ENCODE measurements around the gene RNFT2.

The RNFT2 gene, protein sequence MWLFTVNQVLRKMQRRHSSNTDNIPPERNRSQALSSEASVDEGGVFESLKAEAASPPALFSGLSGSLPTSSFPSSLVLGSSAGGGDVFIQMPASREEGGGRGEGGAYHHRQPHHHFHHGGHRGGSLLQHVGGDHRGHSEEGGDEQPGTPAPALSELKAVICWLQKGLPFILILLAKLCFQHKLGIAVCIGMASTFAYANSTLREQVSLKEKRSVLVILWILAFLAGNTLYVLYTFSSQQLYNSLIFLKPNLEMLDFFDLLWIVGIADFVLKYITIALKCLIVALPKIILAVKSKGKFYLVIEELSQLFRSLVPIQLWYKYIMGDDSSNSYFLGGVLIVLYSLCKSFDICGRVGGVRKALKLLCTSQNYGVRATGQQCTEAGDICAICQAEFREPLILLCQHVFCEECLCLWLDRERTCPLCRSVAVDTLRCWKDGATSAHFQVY

DNA sequence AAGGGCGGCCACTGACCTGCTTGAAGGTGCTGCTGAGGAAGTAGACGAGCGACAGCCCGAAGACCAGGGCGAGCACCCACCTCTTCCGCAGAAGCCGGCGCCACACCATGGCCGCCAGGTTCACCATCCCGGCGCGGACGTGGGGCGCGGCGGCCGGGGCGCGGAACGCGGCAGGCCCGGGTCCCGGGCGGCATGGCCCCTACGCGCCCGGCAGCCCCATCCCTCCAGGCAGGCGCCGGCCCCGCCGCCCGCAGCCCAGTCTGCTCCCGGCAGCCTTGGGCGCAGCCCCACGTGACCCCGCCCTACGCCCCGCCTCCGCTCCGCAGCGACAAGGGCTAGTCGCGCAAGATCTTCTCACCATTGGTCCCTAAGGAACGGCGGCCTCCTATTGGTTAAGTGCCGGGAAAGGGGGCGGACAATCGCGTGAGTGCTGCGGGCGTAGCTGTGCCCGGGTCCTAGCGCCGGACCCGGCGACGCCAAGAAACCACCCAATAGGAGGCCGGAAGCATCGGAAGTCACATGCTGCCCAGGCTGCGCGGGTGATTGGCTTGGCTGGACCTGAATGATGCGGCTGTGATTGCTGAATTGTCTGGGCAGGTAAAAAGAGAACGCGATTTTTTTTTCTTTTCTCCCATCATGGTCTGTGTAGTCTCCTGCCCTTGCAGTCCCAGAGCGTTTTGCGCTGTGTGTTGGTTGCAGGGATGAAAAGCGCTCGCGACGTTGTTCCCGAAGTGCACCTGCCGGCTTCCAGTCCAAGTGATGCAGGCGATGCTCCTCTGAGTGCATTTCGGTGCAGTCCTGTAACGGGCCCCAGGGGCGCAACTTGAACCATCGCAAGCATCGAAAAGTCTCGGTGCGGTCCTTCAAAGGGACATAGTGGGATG is at the start of gene RNFT2, which contains the start of gene SPRING1:
RNFT2 (plus strand) TSS at position 542 of the 884 bp plus-strand sequence. CDS start 2,183 bp downstream, outside the sequence.
SPRING1 (minus strand) TSS at position 296 of the 884 bp plus-strand sequence; CDS start at position 127, 169 bp downstream.
- peak; percentile 93 for TF ChIP-seq POLR2A (IDR thresholded peaks at IDR 0.05; ENCODE audit: low read depth, low read length)
- DNase-seq (ENCODE audit: insufficient read length, low spot score): peak; percentile 99
- FAIRE-seq: peak; percentile 80

DNA sequence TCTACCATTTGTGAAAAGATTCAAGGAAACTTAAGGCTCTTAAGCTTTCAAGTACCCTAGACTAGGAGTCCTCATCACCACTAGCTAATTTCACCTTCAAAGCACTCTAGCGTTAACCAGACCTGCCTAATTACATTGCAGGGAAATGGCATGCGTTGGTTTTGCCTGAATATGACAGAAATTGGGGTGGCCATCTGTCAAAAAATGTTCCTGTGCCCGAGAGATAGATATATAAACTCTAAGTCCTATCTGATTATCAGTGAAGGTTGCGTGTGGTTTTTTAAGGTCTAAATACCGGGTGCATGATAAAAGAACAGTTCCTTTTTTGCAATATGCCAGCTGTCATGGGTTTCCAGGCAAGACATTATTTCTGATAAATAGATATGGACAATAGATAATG is 48.6 kb upstream of the RNFT2 start:
- no peak for DNase-seq (ENCODE audit: insufficient read length, low spot score)
- FAIRE-seq: no peak
- no peak for TF ChIP-seq POLR2A (IDR thresholded peaks at IDR 0.05; ENCODE audit: low read depth, low read length)

DNA sequence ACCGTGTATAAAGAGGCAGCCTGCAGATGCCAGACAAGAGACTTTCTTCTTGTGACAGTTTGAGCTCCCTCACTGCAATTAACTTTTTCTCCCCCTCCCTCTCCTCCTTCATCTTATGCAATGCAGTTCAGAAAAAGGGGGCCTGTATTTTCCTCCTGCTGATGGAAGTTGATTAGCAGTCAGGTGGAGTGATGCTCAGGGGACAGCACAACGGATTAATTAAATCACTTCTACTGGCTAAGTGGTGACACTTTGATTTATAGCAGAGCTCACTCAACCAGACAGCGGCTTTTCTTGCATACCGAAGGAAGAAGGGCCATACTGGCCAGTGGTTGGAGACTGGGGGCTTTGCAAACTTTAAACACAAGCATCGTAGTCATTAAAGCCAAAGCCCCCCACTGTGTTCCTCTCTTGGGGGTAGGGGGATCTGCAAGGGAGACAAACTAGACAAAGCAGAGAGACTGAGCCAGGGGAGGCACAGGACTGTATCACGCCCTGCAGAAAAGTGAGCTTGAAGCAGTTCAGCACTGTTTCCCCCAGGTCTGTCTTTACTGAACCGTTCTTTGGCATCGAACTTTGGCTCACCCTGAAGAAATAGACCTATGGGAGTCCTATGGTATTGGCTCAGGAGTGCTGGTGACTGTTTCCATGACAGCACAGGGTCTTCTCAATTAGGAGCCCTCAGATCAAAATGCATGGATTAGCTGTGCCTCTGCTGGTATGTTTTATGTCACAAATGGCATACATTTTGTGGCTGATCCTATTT is 48.0 kb upstream of the RNFT2 start:
- TF ChIP-seq POLR2A (IDR thresholded peaks at IDR 0.05; ENCODE audit: low read depth, low read length): no peak

DNA sequence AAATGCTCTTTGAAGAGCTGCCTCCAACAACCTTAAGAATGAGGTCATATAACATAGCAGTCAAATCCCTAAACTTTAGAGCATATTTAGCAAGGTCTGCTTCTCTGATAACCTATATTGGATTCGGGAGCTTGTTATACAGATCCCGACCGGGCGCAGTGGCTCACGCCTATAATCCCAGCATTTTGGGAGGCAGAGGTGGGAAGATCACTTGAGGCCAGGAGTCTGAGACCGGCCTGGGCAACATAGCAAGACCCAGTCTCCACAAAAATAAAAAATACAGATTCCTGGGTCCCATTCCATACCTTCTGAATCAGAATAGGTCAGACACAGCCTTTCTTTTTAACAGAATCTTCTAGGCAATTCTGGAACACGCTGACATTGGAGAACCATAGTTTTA is 46.9 kb upstream of the RNFT2 start:
- no peak for TF ChIP-seq POLR2A (IDR thresholded peaks at IDR 0.05; ENCODE audit: low read depth, low read length)
- DNase-seq (ENCODE audit: insufficient read length, low spot score) (no peak), FAIRE-seq (no peak)

More for the DNA sequence above, 48.0 kb upstream of the RNFT2 start:
- no peak for DNase-seq (ENCODE audit: insufficient read length, low spot score)
- no peak for FAIRE-seq

DNA sequence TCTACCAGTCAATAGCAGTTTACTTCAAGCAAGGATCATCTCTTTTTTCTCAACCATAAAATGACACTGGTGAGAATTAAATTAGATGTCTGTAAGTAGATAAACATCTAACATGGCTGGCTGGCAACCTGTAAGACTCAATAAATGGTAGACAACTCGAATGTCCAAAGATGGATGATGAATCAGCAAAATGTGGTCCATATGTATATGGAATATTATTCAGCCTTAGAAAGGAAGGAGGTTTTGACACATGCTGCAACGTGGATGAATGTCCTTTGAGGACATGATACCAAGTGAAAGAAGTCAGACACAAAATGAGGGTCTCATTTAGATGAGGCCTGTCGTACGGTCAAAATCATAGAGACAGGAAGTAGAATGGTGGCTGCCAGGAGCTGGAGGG is 46.5 kb upstream of the RNFT2 start:
- TF ChIP-seq POLR2A (IDR thresholded peaks at IDR 0.05; ENCODE audit: low read depth, low read length): no peak
- FAIRE-seq (no peak), DNase-seq (ENCODE audit: insufficient read length, low spot score) (no peak)

DNA sequence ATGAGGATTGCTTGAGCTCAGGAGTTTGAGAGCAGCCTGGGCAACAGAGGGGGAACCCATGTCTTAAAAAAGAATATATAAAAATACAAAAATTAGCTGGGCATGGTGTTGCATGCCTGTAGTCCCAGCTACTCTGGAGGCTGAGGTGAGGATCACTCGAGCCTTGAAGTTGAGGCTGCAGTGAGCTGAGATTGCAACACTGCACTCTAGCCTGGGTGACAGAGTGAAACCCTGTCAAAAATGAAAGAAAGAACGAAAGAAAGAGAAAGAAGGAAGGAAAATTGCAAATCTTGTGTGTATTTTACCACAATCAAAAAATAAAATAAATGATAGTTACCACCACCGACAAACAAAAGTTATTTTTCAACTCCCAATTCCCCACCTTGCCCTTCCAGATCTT is 45.5 kb upstream of the RNFT2 start:
- no peak for TF ChIP-seq POLR2A (IDR thresholded peaks at IDR 0.05; ENCODE audit: low read depth, low read length)
- no peak for DNase-seq (ENCODE audit: insufficient read length, low spot score)
- no peak for FAIRE-seq

DNA sequence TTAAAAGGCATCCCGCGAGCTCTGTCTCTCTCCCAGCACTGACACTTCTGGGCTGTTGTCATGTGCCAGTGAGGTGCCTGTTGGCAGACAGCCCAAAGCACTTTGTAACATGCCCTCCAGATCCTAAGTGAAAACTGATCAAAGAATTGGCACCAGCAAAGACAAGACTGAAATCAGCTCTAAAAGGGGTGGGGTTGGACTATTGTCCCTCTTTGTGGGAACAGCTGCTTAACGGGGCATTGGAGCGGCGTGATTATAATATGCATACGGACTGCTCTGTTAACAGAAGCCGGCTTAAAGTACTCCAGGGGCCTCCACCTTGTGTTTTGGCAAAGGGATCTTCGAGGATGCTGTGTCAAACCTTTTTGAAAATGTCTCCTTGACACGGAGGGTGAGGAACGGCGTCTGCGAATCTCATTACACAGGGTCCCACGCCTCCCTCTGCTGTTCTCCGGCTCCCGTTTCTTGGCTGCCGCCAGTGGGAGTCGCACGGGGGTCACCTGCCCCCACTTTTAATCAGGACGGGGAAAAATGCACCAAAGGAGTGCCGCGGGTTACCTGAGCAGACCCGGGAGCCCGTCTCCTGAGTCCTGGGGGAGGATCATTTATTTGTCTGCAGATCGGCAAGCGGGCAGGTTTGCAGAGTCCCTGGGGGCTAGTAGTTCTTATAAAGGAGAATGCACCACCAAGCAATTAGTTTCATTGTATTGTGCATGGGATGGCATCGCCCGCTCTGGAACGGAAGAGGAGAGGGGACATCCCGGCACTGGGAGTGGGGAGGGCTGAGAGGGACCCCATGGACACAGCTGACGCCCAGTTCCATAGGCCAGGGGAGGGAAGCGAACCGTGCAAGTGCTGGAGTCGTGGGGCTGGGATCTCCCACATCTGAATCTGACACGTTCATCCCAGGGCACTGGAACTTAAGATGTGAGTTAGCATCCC is 44.6 kb upstream of the RNFT2 start:
- no peak for DNase-seq (ENCODE audit: insufficient read length, low spot score)
- no peak for FAIRE-seq

DNA sequence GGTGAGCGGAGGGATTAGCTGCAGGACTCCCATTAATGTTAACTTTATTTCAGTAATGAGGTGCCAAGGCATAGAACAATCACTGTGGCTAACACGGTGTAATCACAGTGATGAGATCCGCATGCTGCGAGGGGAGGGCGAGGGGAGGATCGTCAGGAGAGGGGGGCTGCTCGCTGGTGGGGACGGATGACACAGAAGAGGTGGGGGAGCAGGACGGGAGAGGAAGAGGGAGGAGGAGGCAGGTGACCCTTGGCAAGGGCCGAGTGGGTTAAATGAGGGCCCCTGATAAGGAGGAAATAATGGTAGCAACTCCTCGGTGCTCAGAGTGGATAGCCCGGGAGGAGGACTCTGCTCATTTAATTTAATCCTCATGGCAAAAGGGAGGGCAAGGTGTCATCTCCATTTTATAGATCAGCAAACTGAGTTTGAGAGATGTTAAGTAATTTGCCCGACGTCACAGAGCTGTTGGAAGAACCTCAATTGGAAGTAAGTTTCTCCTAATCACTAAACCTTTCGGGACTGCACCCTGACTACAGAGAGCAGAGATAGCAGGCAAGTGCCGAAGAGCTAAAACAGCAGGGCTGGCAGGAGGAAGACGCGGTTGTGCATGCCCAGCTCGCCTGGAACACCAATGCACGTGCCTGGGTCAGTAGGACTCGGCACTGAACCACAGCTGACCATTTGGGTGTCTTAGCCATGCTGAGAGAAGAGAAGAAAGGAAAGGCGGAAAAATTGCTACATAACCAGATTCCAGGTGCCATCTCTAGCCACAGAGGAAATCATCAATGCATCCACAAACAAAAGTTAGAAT is 43.3 kb upstream of the RNFT2 start:
- no peak for FAIRE-seq
- DNase-seq (ENCODE audit: insufficient read length, low spot score): no peak
- TF ChIP-seq POLR2A (IDR thresholded peaks at IDR 0.05; ENCODE audit: low read depth, low read length): no peak

More for the DNA sequence above, 44.6 kb upstream of the RNFT2 start:
- no peak for TF ChIP-seq POLR2A (IDR thresholded peaks at IDR 0.05; ENCODE audit: low read depth, low read length)

DNA sequence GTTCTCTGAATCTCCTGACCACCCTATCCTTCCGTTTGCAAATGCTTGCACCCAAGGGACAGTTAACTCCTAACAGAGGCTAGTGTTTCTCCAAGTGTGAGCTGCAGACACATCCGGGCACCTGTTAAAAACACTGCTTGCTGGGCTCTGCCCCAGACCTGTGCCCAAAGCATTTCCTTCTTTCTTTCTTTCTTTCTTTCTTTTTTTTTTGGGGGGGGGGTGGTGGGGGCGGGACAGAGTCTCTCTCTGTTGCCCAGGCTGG is 42.7 kb upstream of the RNFT2 start:
- TF ChIP-seq POLR2A (IDR thresholded peaks at IDR 0.05; ENCODE audit: low read depth, low read length): no peak
- DNase-seq (ENCODE audit: insufficient read length, low spot score) (no peak), FAIRE-seq (no peak)

DNA sequence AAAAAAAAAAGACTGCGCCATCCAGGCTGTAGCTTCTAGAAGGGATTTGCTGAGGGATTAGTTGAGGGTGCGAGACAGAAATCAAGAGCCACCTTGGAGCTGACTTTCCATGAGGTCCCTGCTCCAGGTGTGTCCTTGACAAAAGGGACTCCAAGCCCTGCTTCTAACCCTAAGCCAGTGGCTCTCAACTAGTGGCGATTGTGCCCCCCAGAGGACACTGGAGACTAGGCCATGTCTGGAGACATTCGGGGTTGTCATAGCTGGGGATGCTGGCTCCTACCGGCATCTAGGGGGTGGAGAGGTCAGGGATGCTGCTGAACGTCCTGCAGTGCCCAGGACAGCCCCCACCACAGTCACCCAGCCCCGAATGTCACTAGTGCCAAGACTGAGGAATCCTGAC is 40.8 kb upstream of the RNFT2 start:
- no peak for TF ChIP-seq POLR2A (IDR thresholded peaks at IDR 0.05; ENCODE audit: low read depth, low read length)
- DNase-seq (ENCODE audit: insufficient read length, low spot score) (no peak), FAIRE-seq (no peak)

DNA sequence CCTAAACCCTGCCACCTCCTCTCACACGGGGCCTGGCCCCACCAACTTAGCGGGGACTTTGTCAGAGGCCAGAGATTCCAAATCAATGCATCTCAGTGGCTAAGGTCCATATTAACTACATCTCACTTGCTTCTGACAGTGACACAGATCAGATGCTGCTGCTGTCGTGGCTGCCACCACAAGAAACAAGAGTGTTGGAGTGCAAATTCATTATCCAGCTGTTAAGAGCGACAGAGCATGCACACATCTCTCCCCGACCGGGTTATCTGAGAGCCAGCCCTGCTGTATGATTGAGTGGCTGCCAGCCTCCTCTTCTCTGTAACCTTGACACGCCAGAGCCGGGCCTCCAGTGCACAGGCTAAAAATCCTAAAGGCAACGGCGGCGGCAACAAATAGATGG is 40.4 kb upstream of the RNFT2 start:
- DNase-seq (ENCODE audit: insufficient read length, low spot score) (no peak), FAIRE-seq (no peak)
- no peak for TF ChIP-seq POLR2A (IDR thresholded peaks at IDR 0.05; ENCODE audit: low read depth, low read length)

DNA sequence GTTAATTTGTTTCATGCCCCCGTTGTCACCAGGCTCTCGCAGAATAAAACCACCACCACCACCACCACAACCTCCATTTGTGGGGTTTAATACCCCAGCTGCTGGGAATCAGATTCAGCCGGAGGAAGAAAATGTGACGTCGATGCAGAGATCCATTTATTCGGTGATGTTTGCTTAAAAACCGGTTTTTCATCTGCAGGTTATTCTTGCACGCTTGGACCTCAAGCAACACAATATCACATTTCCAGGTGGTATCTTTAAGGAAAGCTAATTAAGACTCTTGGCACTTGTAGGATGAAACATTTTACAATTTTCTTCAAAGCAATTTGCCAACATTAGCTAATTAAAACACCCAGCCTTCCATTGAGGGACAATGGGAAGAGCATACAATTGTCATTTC is 40.0 kb upstream of the RNFT2 start:
- no peak for TF ChIP-seq POLR2A (IDR thresholded peaks at IDR 0.05; ENCODE audit: low read depth, low read length)
- no peak for DNase-seq (ENCODE audit: insufficient read length, low spot score)
- FAIRE-seq: no peak

Measured in H54 (cell line).